EH (cell line): ENCODE measurements around the gene EFNA2.

Experiments used
- DNase-seq: peaks from one replicate; pipeline ENCODE4 v3.0.0-alpha.2; 2015; ENCODE audit warnings: low read depth

The EFNA2 gene

GRCh38 chr19:1260749-1261537 lies 24.7 kb upstream of the EFNA2 start:
- DNase-seq: peak; percentile 95

- no peak for DNase-seq
These were observed 24.2 kb upstream of the EFNA2 start for GRCh38 chr19:1261538-1261797.

GRCh38 chr19:1261798-1262622 lies 23.7 kb upstream of the EFNA2 start:
- DNase-seq: peak; percentile 53

DNA sequence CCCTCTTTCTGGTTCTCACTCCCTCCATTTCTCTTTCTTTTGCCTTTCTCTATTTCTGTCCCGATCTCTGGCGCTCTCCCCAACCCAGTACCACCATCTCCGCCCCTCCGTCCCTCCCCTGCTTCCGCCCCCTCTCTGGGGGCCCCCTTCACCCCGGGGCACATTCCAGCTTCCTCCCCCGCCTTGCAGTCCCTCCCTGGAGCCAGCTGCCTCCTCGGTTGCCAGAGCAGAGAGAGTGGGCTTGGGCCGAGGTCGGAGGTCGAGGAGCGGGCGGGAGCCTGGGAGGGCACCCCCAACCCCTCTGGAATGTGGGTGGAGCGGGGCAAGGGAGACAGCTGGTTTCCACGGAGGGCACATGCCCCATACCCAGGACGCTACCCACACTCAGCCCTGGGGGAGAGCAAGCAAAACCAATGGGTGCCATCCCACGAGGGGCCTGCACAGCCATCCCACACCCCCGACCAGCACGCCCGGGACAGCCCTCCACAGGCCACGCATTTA lies 23.0 kb upstream of the EFNA2 start:
- peak; percentile 63 for DNase-seq

GRCh38 chr19:1263188-1263587 lies 22.5 kb upstream of the EFNA2 start:
- DNase-seq: no peak

- DNase-seq: peak; percentile 95
These were observed 20.7 kb upstream of the EFNA2 start for GRCh38 chr19:1264801-1265614.

GRCh38 chr19:1265615-1266128 lies 20.0 kb upstream of the EFNA2 start:
- peak; percentile 96 for DNase-seq

DNA sequence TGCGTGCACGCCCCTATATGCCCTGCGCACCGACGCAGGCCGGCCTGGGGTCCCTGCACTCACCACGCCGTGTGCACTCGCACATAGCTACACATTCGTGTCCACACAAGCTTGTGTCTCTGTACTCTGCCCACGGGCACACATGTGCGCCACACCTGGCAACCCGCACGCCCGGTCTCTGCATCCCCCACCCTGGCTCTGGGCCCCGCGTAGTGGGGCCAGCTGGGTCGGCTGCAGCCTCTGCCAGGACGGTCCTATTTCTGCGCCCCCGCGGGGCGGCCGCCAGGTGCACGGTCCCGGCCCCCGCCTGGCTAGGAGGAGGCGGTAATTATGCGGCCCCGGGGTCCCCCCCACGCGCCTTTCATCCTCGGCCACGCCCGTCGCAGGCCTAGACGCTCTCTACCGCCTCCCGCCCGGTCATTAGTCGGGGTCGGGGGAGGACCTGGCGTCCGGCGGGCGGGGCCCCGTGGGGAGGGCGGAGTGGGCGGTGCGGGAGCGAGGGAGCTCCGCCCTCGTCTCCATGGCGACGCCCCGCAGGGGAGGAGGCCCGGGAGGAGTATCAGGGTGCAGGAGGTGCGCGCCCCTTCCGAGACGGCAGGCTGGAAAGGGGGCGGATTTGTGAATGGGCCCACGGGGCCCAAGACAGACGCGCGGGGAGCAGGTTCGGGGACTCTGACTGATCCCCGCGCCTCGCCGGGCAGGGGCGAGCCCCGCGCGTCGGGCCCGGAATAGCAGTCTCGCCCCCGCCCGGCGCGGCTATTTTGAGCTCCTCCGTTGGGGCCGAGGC lies 19.4 kb upstream of the EFNA2 start:
- peak; percentile 90 for DNase-seq

GRCh38 chr19:1266916-1267476 lies 18.7 kb upstream of the EFNA2 start:
- DNase-seq: no peak

DNA sequence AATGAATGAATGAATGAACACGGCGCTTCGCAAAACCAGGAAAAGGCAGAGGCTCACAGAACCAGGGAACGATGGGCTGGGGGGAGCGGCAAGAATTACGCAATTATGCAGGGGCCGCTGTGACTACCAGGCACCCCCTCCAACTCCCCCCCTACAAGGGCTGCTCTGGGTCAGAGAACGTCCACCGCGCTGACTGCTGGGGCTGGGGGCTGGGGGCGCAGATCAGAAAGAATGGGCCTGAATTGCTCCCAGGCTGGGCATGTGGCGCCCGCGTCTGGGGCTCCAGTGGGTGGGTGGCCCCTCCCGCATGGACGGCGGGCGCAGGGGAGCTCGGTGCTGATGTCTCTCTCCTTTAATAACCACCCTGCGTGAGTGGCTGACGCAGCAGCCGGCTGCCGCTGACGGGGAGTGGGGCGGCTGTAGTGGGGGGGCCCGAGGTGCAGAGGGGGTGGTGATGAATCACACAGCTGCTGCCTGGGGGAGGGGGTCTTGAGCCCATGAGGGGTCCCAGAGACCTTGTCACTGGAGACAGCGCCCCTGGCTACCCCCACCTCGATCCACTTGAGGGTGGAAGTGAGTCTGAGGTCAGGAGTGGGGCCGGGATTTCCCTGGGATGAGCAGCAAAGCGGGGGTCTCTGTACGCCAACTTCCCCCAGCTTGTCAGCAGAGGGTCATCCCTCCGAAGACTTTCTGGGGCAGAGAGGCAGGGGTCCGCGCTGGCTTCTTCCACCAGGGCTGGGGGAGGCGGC lies 18.0 kb upstream of the EFNA2 start:
- no peak for DNase-seq

DNA sequence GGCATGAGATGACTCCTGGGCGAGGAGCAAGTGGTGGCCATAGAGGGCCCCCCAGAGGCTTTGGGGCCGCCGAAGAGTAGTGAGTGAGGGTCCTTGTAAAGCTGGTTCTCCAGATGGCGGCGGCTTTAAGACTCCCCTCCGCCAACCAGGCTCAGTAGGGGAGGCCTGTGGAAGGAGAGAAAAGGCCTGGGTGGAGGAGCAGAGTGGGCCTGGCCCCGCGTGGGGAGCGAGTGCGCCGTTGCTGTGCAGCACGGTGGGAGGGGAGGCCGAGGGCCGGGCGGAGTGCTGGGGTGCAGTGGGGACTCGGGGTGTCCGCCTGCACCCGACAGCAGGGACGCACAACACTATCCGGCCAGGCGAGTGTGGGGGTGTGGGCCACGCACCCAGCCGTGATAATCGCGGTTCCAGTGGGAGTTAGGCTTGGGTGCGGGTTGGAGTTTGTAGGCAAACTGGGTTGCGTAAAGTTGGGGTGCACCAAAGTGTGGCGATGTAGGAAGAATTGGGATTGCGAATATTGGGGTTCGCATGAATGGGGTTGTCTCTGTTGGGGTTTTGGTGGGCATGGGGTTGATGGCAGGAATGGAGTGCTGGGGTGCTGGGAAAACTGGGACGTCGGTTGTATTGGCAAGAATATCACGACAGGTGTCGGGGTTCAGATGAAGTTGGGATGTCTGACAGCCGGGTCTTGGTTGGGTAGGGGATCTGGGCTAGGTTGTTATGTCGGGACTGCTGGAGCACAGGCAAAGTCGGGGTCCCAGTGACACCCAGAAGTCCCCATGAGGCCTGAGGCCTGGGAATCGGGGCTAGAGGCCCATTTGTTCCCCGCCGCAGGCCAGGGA lies 17.2 kb upstream of the EFNA2 start:
- DNase-seq: no peak

DNA sequence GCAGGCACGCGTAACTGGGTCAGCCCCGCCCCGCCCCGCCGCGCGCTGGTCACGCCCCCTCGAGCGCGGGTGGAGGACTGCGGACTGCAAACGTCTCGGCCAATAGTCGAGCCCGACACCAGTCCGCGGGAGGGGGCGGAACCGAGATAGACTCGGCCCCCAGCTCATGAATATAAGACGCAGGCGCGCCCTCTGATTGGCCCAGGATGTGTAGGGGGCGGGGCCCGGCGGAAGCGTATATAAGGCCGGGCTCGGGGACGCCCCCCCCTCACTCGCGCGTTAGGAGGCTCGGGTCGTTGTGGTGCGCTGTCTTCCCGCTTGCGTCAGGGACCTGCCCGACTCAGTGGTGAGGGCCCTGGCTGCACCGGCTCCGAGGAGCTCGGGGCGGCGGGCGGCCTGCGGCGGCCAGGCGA lies 16.6 kb upstream of the EFNA2 start, which contains the start of gene CIRBP:
TSS of gene CIRBP (plus strand) at position 268 of the 413 bp plus-strand sequence. CDS start 1,602 bp downstream, outside the sequence.
- peak; percentile 99 for DNase-seq

DNA sequence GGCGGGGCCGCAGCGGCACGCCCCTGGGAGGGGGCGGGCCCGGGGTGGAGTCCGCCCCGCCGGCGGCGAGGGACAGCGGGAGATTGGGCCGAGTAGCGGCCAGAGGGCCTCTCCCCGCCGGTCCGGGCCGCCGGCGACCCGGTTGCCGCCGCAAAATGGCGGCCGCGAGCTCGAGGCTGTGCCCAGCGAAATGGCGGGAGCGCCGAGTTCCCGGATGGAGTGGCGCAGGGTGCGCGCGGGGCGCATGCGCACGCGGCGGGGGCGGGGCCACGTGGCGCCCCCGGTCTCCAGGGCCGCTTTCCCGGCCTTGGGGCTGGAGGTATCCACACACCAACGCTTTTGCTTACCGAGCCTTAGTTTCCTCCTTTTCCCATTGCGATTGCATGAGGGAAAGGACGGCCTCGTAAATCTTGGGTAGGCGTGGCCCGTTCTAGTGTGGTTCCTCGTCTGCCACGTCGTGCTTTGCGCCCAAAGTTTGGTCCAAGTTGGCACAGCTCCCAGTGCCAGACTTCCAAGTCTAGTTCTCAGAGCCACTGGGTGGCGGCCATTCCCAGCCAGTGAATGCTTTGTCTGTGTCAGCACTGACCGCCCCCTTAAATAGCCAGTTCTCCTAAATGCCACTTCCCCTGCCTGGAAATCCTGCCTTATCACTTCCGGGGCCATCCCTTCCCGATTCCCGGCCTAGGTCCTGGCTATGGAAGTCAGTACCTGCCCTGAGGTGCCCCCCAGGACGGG lies 16.0 kb upstream of the EFNA2 start:
- DNase-seq: peak; percentile 92

DNA sequence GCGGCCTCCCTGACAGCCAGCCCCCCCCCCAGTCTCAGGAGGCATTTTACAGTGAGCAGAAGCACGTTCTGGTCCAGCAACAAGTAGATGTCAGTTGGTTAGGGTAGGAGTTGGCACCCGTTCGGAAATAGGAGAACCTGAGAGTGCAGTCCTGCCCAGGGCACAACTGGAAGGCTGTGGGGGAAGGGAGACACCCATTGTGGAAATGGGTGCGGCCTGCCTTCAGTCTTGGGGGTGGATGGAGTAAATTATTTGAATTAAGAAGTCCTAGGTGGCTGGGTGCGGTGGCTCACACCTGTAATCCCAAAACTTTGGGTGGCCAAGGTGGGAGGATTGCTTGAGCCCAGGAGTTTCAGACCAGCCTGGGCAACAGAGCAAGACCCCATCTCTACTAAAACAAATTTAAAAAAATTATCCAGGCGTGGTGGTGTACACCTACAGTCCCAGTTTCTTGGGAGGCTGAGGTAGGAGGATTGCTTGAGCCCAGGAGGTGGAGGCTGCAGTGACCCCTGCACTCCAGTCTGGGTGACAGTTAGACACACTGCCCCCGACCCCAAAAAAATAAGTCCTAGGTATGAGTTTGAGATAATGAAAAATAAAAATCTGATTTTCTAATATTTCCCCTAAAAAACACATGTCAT lies 15.3 kb upstream of the EFNA2 start:
- no peak for DNase-seq

- DNase-seq: no peak
These were observed 14.7 kb upstream of the EFNA2 start for GRCh38 chr19:1270854-1271527.

GRCh38 chr19:1271528-1272422 lies 13.9 kb upstream of the EFNA2 start:
- no peak for DNase-seq
